NCI-H2029 treated with DMSO at 0.1 percent for 48 hours (cell line): ENCODE results near the gene RAB20.
"Not testable (repeated sequence)": the region's sequence is repeated elsewhere in the genome, so short reads cannot be mapped to it uniquely, and the experiment has no call there.

Experiments used
- DNase-seq: peaks from one replicate; lab custom pipeline; 2025; lab: John Stamatoyannopoulos, UW

RAB20 gene

DNA sequence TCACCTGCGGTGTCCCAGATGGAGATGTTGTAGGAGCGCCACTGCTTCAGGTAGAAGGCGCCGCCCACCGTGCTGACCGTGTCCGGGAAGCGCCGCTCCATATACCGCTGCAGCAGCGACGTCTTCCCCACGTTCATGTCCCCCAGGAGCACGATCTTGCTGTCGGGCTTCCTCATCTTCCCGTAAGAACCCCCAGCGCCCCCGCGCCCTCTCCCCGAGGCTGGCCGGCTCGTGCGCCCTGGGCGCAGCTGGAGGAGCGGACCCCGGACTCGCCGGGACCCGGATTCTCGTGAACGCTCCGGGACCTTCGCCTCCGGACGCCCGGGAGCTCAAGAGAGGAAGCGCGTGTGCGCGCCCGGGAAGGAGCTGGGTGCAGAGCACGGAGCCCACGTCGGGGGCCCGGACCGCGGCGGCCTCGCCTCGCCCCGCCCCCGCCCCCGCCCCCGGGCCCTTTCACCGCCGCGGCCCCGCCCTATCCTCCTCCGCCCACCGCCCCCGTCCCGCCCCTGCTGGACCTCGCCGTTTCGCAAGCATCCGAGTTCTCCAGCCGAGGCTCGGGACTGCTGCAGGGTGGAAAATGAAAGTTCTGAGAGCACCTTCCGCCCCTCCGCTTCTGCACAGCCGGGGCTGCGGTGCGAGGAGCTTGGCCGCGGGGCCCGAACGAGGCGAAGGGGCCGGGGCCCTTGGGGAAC is at the start of gene RAB20:
Gene RAB20, minus strand, starts transcription at position 379 of the 692 bp plus-strand sequence. Its CDS starts 203 bp downstream, at position 176.
- peak; percentile 53 for DNase-seq

DNA sequence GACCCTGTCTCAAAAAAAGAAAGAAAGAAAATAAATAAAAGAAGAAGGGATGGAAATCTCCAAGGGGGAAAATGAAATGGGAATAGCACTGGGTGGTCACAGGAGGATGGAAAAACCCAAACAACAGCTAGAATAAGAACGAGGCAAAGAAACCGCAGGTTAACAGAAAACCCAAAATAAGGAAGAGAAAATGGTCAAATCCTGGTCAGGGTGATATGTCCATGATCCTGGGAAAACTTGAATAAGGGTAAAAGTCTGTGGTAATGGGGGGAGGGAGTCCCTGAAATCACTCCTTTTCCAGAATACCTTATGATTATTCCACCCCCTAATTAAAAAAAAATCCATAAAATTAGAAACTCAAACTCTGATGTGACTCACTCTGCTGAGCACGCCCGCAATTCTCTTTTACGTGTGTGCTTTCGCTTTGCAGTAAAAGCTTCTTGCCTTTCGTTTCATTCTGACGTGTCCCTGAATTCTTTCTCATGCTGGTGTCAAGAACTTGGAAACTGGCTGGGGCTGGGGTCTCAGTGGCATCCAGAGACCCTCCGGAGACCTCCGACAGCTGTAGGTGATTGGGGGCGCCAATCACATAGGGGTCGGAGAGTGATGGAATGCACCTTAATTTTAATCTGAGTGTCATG is 49.6 kb upstream of the RAB20 start:
- DNase-seq, result no peak

DNA sequence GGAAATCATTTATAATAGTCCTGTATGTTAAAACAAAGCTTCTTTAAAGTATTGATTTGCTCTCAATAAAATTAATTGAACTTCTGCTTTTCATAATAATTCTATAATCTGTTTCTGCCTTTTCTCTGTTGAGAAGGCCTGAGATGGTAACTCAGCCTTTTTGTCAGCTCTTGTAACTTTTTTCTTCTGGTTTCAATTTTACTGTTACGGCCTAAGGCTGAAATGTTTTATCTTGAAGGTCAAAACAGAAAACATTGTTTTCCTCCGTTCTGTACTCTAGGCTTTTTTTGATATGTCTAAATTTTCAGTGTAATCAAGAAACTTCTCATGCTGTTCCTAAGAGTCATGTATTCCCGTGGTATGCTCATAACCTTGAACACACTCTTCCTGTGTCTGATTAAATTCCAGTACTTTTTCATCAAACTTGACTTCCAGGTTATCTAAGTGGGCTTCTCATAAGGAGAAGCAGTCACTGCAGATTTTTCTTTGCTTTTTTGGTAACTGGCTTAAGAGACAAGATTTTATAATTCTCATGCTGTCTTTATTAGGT is 46.2 kb upstream of the RAB20 start:
- DNase-seq, result no peak

DNA sequence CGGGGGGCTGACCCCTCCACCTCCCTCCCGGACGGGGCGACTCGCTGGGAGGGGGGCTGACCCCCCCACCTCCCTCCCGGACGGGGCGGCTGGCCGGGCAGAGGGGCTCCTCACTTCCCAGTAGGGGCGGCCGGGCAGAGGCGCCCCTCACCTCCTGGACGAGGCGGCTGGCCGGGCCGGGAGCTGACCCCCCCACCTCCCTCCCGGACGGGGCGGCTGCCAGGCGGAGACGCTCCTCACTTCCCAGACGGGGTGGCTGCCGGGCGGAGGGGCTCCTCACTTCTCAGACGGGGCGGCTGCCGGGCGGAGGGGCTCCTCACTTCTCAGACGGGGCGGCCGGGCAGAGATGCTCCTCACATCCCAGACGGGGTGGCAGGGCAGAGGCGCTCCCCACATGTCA is 44.8 kb upstream of the RAB20 start:
- DNase-seq, result not testable (repeated sequence)

- DNase-seq, result no peak
Observed at GRCh38 chr13:110605132-110605531, 43.6 kb upstream of the RAB20 start.

- no peak for DNase-seq
Observed at GRCh38 chr13:110600980-110601379, 39.5 kb upstream of the RAB20 start.

DNA sequence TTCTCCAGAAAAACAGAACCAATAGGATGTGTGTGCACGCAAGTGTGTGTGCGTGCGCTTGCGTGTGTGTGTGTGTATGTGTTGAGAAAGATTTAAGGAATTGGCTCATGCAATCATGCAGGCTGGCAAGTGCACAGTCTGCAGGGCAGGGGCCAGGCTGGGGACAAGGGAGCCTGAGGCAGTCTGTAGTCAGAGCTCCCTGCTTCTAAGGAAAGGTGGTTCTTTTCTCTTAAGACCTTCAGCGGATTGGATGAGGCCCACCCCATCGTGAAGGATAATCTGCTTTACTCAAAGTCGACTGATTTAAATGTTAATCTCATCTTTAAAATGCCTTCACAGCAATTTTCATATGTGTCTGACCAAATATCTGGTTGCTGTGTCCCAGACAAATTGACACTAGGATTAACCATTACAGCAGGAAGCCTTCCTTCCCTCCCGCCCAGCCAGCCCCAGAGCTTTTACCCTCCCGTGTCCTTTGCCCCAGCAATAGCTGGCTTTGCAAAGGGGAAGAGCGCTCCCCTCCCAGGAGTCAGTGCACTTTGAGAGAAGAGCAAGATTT is 38.8 kb upstream of the RAB20 start:
- no peak for DNase-seq

DNA sequence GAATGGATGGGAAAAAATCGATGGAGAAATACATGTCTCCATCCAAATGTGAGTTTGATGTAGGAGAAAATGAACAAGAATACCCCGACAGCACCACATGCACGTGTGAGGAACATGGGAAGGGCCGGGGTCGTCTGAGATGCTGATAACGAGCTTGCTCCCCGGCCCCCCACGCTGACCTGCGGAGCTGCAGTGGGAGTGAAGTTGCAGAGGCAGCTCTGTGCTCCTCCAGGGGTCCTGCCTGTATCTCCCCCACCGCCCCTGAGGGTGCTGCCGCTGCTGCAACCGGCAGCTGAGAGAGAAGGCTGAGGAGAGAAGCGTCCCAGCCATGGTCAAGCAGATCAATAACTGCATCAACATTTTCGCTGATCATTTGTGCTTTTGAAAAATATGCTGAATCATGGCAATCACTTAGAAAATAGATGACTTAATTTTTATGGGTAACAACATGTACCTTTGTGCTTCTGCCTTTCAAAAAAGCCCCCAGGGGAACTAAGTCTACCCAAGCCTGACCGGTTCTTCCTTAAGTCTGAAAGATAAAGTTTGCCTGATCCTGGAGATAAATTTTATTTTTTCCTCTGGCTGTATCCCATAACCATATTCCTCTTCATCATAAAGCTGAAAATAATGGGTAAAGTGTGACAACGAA is 35.6 kb upstream of the RAB20 start:
- DNase-seq, result no peak

- peak; percentile 28 for DNase-seq
Observed at GRCh38 chr13:110593430-110594130, 32.1 kb upstream of the RAB20 start.

GRCh38 chr13:110592665-110593064 is 31.1 kb upstream of the RAB20 start:
- DNase-seq, result no peak

- DNase-seq, result no peak
Observed at GRCh38 chr13:110590577-110590976, 29.1 kb upstream of the RAB20 start.

DNA sequence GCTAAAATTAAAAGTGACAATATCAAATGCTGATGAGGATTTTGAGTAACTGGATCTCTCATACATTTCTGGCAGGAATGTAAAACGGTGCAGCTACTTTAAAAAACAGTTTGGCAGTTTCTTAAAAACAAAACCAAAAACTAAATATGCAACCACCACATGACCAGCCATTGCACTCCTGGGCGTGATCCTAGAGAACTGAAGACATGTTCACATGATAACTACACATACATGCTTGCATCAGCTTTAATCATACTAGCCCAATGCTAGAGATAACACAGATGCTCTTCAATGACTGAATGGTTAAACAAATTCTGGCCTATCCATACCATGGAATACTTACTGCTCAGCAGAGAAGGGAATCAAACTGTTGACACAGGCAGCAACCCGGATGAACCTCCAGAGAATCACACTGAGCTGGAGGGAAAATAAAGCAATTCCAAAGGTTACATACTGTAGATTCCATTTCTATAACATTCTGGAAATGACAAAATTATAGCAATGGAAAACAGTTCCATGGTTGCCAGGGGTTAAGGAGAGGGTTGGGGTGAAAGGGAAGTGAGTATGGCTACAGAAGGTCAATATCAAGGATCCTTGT is 28.4 kb upstream of the RAB20 start:
- DNase-seq, result no peak

GRCh38 chr13:110583178-110583865 is 21.8 kb upstream of the RAB20 start:
- DNase-seq, result no peak

DNA sequence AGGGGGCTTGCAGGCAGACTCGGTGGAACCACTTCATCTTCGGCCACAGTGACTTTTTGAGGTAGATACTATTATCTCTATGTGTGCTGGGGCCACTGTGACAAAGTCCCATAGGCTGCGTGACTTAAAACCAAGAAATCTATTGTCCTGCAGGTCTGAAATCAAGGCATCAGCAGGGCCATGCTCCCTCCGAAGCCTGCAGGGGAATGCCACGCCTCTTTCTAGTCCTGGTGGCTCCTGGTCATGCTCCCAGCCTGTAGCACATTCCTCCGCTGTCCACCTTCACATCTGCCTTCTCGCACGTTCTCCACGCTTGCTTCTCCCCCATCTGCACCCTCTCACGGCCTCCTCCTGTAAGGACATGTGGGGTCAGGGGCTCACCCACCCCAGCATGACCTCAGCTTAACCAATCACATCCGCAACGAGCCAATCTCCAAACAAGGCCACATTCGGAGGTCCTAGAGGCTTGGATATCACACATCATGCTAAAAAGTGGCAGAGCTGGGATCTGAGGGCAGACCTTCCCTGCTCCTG is 21.0 kb upstream of the RAB20 start:
- DNase-seq, result no peak

- no peak for DNase-seq
Observed at GRCh38 chr13:110581506-110582185, 20.1 kb upstream of the RAB20 start.

- no peak for DNase-seq
Observed at GRCh38 chr13:110580800-110581199, 19.3 kb upstream of the RAB20 start.

- no peak for DNase-seq
Observed at GRCh38 chr13:110578363-110578762, 16.8 kb upstream of the RAB20 start.

DNA sequence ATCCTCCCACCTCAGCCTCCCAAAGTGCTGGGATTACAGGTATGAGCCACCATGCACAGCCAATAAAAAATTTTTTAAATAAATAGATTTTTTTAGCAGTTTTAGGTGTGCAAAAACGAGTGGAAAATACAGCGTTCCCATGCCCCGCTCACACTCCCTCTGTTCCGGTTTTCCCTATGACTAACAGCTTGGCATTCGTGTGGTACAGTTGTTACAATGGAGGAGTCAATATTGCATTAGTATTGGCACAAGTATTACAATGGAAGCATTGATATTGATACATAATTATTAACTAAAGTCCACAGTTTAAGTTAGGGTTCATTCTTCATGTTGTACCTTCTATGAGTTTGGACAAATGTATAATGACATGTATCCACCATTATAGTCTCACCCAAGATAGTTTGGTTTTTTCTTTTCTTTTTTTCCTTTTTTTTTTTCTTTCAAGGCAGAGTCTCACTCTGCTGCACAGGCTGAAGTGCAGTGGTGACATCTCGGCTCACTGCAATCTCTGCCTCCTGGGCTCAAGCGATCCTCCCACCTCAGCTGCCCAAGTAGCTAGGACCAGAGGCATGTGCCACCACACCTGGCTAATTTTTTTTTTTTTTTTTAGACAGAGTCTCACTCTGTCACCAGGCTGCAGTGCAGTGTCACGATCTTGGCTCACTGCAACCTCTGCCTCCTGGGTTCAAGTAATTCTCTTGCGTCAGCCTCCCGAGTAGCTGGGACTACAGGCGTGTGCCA is 15.4 kb upstream of the RAB20 start:
- DNase-seq, result no peak

DNA sequence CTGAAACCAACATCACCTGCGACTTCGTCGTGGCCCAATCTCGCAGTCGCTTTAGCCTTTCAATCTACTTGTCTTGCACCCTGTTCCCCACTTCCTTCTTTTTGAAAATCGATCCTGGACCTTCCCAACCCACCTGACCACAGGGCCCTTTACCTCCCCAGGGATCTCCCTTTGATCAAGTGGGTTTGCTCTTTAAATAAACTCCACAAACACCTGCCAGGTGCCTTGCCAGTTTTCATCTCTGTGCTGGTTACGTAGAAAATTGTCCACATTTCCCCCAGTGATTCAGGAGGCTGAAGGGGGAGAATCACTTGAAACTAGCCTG is 14.5 kb upstream of the RAB20 start:
- DNase-seq, result no peak
